ENCODE measurements around the gene UBTF.

UBTF gene

GRCh38 chr17:44263345-44263902 lies 43.9 kb upstream of the UBTF start:
- TF ChIP-seq CTCF (conservative IDR thresholded peaks at IDR 0.05; ENCODE audit: low read length): no peak
- H3K4me3 ChIP-seq (ENCODE audit: low read length): no peak overlapping the region
- no peak for DNase-seq (ENCODE audit: low read depth)

- DNase-seq (ENCODE audit: low read depth): no peak
- no peak for TF ChIP-seq CTCF (conservative IDR thresholded peaks at IDR 0.05; ENCODE audit: low read length)
- no peak overlapping the region for H3K4me3 ChIP-seq (ENCODE audit: low read length)
These were observed 43.3 kb upstream of the UBTF start for GRCh38 chr17:44262654-44263225.

- no peak overlapping the region for H3K4me3 ChIP-seq (ENCODE audit: low read length)
- DNase-seq (ENCODE audit: low read depth): no peak
- TF ChIP-seq CTCF (conservative IDR thresholded peaks at IDR 0.05; ENCODE audit: low read length): no peak
These were observed 40.8 kb upstream of the UBTF start for GRCh38 chr17:44260296-44260695.

- DNase-seq (ENCODE audit: low read depth): no peak
- no peak overlapping the region for H3K4me3 ChIP-seq (ENCODE audit: low read length)
- TF ChIP-seq CTCF (conservative IDR thresholded peaks at IDR 0.05; ENCODE audit: low read length): no peak
These were observed 39.4 kb upstream of the UBTF start for GRCh38 chr17:44258811-44259351.

GRCh38 chr17:44257815-44258760 lies 38.6 kb upstream of the UBTF start:
- no peak overlapping the region for H3K4me3 ChIP-seq (ENCODE audit: low read length)
- no peak for DNase-seq (ENCODE audit: low read depth)
- no peak for TF ChIP-seq CTCF (conservative IDR thresholded peaks at IDR 0.05; ENCODE audit: low read length)

- no peak for TF ChIP-seq CTCF (conservative IDR thresholded peaks at IDR 0.05; ENCODE audit: low read length)
- H3K4me3 ChIP-seq (ENCODE audit: low read length): no peak overlapping the region
- no peak for DNase-seq (ENCODE audit: low read depth)
These were observed 37.2 kb upstream of the UBTF start for GRCh38 chr17:44256671-44257070.

Measured in AG10803 (cell line).